HG03432 (cell line): ENCODE results near the gene ANAPC16.

Experiments
- ATAC-seq: cut with Tn5 transposase; IDR thresholded peaks from one replicate; pipeline ENCODE4 v1.9.1; 2021; ENCODE audit warnings: mild to moderate bottlenecking, moderate library complexity; ENCODE audit not compliant: unreplicated experiment

The ANAPC16 gene

GRCh38 chr10:72242675-72243074 is 26.9 kb downstream of the ANAPC16 start:
- ATAC-seq, result no peak

- no peak for ATAC-seq
These were observed 28.1 kb downstream of the ANAPC16 start for GRCh38 chr10:72243822-72244437.

- no peak for ATAC-seq
These were observed 28.8 kb downstream of the ANAPC16 start for GRCh38 chr10:72244573-72245038.

DNA sequence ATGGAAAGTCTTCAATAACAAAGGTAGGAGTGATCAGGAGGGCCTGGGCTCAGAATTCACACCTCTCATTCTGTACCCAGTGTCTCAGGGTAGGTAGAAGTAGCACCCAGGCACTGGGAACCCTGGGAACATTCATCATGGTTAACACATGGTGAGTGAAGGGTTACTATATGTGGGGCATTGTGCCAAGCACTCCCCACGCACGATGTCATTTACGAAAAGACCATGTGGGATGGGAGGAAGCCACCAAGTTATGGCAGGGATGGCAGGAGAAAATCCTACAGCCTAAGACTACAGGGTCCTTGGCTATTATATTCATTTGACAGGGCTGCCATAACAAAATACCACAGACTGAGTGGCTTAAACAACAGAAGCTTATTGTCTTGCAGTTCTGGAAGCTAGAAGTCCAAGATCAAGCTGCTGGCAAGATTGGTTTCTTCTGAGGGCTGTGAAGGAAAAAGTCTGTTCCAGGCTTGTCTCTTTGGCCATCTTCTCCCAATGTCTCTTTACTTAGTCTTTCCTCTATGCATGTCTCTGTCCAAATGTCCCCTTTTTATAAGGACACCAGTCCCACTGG is 30.2 kb downstream of the ANAPC16 start:
- no peak for ATAC-seq

DNA sequence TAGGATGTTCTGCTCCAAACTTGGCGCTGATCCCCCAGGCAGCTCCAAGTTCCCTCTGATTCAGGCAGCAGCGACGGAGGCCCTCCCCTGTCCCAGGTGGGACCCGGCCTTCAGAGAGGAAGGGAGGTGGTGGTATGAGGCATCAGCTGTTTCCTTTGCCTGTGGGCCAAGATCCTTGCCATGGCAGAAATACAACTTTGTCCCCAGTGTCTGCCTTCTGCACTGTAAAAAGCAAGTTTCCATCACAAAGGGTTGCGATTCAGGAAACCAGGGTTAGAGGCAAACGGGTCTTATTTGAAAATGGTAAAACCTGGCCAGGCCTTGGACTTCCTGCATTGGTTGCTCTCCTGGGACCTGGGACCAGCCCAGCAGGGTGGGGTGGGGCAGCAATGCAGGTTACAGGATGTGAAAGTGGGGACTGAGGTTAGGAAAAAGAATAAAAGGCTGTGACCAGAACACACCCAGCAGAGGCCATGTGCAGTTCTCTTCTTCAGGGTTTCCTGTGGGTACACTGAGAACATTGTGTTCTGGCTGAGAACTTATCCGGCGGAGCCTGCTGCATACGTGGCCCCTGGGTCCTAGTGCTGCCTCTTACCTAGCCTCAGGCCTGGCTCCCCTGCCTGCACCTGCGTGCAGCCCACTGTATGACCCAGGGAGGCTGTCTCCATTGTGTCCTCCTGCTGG is 32.8 kb downstream of the ANAPC16 start:
- ATAC-seq, result peak; percentile 84

GRCh38 chr10:72249176-72249862 is 33.5 kb downstream of the ANAPC16 start:
- ATAC-seq, result peak; percentile 3

DNA sequence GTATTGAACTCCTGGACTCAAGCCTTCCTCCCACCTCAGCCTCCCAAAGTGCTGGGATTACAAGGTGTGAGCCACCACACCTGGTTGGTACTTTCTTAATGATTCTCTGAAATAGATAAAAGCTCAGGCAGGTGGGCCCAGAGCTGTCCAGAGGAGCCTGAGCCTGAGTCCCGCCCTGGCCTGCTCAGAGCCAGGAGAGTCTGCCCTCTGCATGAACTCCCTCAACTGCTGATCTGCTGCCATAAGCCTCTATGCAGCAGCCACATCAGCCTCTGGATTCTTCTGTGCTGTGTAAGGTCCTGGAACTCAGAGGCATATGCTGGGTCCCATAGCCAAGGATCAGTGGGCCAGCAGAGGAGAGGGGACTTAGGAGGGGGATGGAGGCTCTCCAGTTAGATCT is 34.9 kb downstream of the ANAPC16 start:
- ATAC-seq, result no peak

DNA sequence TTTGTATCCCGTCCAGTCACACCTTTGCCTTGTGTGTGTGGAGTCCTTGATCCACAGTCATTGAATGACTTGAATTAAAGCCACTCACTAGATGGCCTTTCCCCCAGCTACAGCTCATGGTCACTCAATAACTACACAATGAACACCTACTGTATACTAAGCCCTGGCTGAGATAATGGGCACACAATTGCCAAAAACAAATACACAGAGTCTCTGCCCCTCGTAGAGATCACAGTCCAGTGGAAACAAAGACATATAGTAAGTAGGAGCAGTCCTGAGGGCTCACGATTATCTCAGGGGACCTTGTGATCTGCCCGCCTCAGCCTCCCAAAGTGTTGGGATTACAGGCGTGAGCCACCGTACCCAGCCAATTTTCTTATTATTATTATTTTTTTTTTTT is 35.8 kb downstream of the ANAPC16 start:
- no peak for ATAC-seq

DNA sequence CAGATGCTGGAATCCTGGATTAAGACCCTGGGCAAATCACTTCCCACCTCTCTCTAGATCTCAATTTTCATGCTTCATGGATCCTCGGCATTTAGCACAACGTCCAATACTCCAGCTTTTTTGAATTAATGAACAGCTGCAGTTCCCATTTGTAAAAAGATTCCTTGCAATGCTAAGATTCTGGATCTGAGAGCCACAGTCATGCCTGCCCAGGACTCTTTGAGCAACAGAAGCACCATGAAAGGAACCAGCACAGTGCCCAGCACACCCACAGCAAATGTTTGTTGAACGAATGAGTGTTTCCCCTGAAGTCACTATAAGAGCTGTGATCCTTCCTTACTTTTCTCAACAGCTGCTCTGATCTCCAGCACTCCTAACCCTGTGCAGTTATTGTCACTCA is 37.2 kb downstream of the ANAPC16 start:
- ATAC-seq, result no peak

DNA sequence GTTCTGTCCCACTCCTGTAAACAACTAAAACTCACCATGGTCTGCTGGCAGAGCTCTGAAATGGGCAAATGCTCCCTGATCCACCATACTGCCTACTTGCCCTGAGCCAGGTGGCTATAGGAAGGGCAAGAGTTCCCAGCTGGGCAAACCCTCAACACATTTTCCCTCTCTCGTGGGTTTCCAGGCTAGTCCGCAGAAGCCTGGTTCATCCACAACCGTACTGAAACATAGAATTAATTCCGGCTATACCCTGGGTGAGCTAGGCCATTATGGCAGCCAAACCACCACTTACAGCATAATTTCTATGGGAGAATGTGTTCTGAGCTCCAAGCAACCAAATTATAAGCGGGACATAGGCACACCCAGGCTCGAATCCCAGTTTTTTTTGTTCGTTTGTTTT is 37.8 kb downstream of the ANAPC16 start:
- no peak for ATAC-seq

GRCh38 chr10:72254813-72255568 is 39.2 kb downstream of the ANAPC16 start:
- ATAC-seq, result no peak

GRCh38 chr10:72255977-72256729 is 40.3 kb downstream of the ANAPC16 start:
- ATAC-seq, result no peak

- ATAC-seq, result peak; percentile 13
These were observed 41.5 kb downstream of the ANAPC16 start for GRCh38 chr10:72257051-72257892.

GRCh38 chr10:72258617-72259016 is 42.8 kb downstream of the ANAPC16 start:
- ATAC-seq, result no peak

DNA sequence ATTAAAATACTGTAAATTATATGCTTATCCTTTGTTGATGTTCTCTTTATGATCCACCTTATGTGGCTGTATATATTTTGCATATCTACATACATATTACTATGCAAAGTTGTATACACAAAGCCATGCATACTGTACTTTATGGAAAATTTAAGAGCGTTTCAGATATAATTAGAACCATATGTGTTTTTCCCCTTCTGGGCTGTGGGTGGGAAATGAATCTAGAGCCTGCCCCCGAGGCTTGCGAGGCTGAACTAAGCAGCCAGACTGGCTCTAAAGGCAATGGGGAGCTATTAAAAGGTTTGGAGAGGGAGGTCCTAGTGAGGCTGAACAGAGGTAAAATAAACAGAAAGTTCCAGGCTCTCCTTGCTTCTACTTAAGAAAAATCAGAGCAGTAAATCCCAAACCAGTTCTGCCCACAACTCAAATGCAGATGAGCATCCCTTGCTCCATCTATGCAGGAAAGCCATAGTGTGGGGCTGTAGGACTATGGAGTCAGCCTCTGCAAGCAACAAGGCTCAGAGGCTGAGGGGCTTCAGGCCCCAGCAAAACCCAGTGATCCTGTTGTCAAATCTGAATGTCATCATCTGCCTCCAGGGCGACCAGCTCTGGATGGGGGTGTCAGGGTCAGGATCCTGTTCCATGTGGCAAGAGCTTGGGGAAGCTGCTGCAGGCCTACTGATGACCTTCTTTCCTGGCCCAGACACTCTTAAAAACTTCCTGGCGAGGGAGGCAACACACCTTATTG is 43.9 kb downstream of the ANAPC16 start:
- no peak for ATAC-seq

- ATAC-seq, result peak; percentile 69
These were observed 44.6 kb downstream of the ANAPC16 start for GRCh38 chr10:72260239-72260975.

- ATAC-seq, result peak; percentile 59
These were observed 45.4 kb downstream of the ANAPC16 start for GRCh38 chr10:72260976-72261783.
